Measurements from ENCODE around the gene IQSEC1.

Gene IQSEC1

GRCh38 chr3:13034109-13034800 lies 39.0 kb downstream of the IQSEC1 start:
- peak in 5 of 56 donors; percentile 17 to 37 (median 28) for DNase-seq

DNA sequence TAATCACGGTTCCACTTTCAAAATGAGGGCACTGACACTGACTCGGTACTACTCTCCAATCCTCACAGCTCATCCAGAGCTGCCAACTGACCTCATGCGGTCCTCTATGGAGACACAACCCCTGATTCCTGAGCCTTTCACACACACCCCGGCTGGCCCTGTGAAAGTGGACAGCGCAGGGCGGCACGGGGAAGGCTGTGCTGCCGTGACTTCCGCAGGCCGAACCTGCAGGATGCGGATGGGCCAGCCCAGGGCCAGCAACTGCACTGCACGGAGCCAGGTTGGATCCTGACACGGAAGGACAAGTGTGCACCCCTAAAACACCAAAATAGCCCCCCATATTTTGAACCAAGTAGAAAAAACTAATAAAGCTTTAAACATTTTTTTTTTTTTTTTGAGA lies 41.0 kb downstream of the IQSEC1 start:
- DNase-seq, result no peak

- no peak for DNase-seq
These were observed 41.6 kb downstream of the IQSEC1 start for GRCh38 chr3:13031621-13032020.

DNA sequence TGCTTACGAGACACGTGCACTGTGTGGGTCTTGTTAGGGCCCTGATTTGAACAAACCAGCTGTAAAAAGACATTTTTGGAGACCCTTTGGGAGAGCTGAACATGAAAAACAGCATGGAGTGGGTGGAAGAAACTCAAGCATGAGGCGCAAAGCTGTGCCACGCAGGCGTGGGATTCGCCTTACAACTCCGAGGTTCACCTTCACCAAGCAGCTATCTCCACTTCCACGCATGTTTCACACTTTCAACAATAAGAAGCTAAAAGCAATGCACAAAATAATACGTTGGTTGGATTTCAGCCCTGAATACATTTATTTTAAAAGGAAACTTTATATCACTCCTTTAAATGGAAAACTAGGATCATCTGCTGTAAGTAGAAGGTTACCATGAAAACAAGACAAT lies 42.5 kb downstream of the IQSEC1 start:
- DNase-seq, result peak in 5 of 56 donors; percentile 25 to 59 (median 44)

GRCh38 chr3:13028010-13028821 lies 45.0 kb downstream of the IQSEC1 start:
- no peak for DNase-seq

GRCh38 chr3:13027154-13027553 lies 46.1 kb downstream of the IQSEC1 start:
- no peak for DNase-seq

DNA sequence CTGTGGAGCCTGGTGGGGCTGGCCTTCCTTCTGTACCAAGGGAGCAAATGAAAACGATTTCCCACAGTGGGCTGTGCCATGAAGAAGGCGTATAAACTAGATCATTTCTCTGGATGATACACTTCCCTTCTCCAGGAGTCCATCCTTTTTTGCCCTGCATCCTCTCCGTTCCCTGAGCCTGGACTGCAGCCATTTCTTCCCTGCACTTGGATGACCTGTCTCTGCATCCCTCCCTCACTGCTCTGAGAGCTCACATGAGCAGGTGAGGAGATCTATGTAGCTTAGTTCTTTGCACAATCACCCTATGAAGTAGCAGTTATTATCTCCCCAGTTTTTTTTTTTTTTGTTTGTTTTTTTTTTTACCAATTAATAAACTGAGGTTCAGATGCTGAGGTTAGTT lies 46.7 kb downstream of the IQSEC1 start:
- no peak for DNase-seq

- no peak for DNase-seq
These were observed 47.3 kb downstream of the IQSEC1 start for GRCh38 chr3:13025778-13026518.

GRCh38 chr3:13025090-13025489 lies 48.1 kb downstream of the IQSEC1 start:
- peak in 27 of 56 donors; percentile 20 to 81 (median 51) for DNase-seq

DNA sequence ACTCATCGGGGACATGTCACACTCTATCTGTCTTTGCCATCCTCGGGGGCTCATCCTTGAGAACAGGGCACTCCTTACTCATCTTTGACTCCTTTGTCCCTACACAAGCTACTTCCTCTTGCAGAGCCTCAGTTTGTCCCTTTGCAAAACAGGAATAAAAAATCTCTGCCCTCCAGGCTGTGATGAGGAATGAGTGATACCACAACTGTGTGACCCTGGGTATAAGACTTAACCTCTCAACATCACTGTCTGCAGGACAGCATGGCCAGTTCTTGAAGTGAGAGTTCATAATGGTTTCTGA lies 48.5 kb downstream of the IQSEC1 start:
- no peak for DNase-seq

DNA sequence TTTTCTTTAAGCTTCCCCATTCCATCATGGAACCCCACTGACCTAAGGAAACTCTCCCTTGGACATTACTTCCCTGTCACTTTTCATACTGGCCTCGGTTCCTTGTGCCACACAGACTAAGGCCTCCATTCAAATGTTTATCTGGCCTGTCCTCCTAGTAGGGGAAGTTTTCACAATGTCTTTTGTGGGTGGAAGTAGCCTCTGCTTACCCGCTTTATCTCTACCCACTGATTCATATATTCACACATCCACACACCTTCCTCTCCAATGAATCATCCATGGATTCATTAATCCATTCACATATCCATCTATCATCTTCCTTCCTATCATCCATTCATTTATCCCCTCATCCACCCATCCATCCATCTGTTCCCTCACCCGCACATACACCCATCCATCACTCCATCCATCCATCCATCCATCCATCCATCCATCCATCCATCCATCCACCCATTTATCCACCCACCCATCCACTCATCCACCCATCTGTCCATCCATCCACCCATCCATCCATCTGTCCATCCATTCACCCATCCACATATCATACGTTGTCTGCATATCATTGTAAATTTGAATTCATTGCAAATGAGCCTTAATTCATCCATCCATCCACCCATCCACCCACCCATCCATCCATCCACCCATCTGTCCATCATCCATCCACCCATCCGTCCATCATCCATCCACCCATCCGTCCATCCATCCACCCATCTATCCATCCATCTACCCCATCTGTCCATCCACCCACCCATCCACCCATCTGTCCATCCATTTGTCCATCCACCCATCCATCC lies 49.1 kb downstream of the IQSEC1 start:
- DNase-seq, result no peak

DNA sequence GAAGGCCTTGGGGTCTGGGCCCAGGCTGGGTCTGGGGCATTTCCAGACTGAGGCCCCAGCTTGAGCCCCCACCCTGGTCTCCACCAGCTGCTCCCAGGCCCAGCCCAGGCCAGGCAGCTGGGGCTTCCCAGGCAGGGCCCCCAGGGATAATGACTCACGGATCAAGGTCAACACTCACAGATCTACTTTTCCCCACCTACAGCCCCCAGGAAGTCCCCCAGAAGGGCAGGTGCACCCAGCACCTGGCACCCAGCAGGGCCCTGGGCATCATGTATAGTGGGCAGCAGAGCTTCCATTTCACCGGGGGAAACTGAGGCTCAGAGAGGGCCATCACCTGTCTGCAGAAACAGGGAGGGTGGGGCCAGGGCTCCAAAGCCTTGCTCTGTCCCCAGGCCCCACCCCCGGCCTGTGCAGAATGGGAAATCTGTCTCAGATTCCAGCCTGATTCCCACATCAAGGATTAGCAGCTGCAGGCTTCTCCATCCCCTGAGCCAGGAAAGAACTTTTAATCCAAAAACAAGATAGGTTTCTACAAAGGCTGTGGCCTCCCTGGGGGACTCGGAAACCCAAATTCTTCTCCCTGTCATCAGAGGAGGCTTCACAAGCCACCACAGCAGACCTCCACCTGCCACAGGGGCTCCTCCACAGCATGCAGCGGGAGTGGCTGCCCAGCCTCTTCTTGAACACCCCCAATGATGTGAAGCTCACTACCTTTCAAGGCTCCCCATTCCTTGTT lies 49.8 kb downstream of the IQSEC1 start:
- no peak for DNase-seq

GRCh38 chr3:13022348-13023234 lies 50.6 kb downstream of the IQSEC1 start:
- DNase-seq, result peak in 22 of 56 donors; percentile 25 to 74 (median 46)

DNA sequence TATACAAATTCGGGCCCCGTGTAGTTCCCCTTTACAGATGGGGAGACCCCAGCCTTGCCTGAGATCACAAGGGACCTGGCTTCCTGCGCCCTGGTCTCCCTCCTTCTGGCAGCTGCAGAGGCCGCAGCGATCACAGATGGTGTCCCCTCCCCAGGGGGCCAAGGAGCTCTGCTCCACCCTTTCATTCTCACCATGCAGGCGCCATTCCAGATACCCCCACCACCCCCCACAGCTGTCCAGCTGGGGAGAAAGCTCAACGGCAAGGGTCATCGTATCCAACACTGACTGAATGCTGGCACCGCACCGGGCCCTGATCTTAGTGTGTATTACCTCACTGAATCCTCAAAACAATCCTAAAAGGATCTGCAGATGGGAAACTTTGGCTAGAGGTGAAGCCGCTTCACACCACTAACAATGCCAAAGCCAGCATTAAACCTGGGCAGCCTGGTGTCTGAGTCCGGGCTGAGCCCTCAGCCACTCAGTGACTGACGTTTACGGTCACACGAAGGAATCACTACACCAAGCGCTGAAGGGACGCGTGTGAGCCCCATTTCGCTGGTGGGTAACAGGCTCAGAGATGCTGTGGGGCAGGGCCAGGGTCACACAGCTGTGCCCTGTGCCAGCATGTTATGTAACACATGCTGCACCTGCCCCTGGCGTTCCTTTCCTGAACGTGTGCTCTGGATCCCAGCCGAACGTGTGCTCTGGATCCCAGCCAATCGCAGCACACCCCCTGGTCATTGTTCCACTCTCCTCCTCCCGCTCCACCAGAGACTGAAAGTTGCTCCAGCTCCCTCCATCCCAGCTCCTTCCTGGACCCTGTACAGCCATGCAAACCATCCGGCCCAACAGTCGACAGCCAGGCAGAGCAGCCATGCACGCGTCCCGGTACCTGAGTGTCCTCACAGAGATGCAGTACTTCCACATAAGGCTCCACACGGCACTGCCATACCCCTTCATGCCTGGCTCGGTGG lies 51.8 kb downstream of the IQSEC1 start:
- DNase-seq, result peak in 1 of 56 donors; percentile 76

DNA sequence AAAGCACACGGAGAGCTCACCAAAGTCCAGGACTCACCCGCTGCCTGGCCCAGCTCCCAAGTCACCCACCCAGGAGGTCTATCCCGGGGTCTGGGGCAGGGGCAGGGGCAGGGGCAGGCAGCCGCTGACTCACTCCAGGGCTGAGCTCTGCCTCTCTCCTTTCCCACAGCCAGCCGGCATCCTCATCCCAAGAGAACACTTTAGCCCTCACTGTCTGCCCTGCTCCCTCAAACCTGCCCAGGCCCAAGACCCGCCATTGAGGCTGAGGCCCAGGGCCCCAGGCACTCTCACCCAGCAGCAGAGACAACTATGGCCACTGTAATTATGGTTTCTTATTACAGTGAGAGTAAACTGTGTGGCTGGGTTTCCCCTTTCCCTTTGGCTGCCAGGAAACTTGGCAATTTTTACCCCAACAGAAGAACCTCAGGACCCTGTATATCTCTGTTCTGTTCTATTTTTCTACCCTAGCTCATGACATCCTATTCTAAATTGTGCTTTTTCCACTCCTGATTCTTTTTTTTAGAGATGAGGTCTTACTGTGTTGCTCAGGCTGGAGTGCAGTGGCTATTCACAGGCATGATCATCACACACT lies 53.0 kb downstream of the IQSEC1 start:
- DNase-seq, result no peak

DNA sequence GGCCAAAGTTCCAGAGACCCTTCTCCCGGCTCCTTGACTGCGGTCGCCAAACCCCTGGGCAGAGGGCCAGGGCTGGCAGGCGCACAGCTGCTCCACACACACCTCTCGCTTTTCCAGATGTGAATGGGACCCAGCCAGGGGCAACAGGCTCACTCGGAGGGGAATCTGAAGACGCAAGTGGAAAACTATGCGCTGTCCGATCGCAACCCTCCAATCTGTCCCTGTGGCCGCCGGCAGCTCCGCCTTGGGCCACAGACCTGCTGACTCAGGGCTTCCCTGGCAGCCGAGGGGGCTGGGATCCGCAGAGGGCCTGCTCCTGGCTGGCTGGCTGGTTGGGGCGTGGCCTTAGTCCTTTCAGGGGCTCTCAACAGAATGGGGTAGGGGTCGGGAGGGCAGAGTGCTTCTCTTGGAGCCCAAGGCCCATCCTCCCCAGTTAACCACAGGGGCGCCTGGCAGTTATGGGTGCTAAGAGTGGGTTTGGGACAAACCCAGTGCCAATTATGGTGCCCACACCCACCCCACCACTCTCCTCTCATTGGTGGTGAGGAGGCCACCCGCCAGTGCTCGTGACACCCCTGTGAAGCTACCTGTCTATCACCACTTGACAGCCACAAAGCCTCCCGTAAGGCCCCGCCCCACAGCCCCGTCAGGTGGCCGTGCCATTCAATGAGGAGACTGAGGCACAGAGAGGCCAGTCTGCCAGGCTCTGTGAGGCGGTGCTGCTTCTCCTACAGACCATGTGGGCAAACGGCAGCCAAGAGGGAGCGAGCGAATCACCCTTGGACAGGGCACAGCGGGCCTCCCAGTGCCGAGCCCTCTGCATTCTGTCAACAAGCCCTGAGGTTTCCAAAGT lies 53.8 kb downstream of the IQSEC1 start:
- DNase-seq, result peak in 13 of 56 donors; percentile 22 to 82 (median 47)
